Suprapubic skin (tissue), 4 donors: ENCODE measurements around the gene EGR4. TPM values are rescaled to one million over a fixed set of nuclear protein-coding genes. Genes with fewer than 3 reads are reported as not detected.

Source experiments
- DNase-seq, 2 donors: peaks; one replicate each; pipeline ENCODE4 v3.0.0-alpha.2; 2019; ENCODE audit warnings: low spot score in 2 of 2
- H3K27ac ChIP-seq: fragments of 200-600 bp; sonication (generic); one replicate; pipeline ENCODE4 v1.5.1; 2019
- H3K27me3 ChIP-seq: fragments of 200-600 bp; sonication (generic); one replicate; pipeline ENCODE4 v1.5.1; 2019
- H3K36me3 ChIP-seq: fragments of 200-600 bp; sonication (generic); one replicate; pipeline ENCODE4 v1.5.1; 2019
- H3K4me1 ChIP-seq: fragments of 200-600 bp; sonication (generic); one replicate; pipeline ENCODE4 v1.5.1; 2019
- H3K4me3 ChIP-seq: fragments of 200-600 bp; sonication (generic); one replicate; pipeline ENCODE4 v1.5.1; 2019; ENCODE audit warnings: mild to moderate bottlenecking
- H3K9me3 ChIP-seq: fragments of 200-600 bp; sonication (generic); one replicate; pipeline ENCODE4 v1.5.1; 2019
- EP300 ChIP-seq: sonication (generic); formaldehyde crosslinking; IDR thresholded peaks from one replicate; pipeline ENCODE4 v1.6.1; 2017; ENCODE audit warnings: antibody characterized with exemption
- POLR2A ChIP-seq, 2 donors: fragments of 450-650 bp; IDR thresholded peaks; one replicate each; pipeline ENCODE4 v1.6.1; 2017; ENCODE audit warnings: antibody characterized with exemption in 2 of 2, mild to moderate bottlenecking in 2 of 2, moderate library complexity in 2 of 2
- POLR2AphosphoS5 ChIP-seq, 3 donors: sonication (generic); formaldehyde crosslinking; IDR thresholded peaks; one replicate each; pipeline ENCODE4 v1.6.1; 2017; ENCODE audit warnings: antibody characterized with exemption in 3 of 3
- WGBS: methylation state at CpG from one replicate; pipeline ENCODE4 v1.1.5; 2018; 5-methylcytosine and 5-hydroxymethylcytosine counted together
- total RNA-seq, 4 donors: library from RNA; depleted of rRNA; stranded (reverse); fragments of >200 nt; gene quantifications; one replicate each; pipeline ENCODE4 v1.1.0, GENCODE V29; 2016
- TF ChIP-seq, protein P1 (sequence below), 2 donors: fragments of 200-600 bp in 1 of 2; fragments of 450-650 bp in 1 of 2; sonication (generic) in 1 of 2; IDR thresholded peaks; one replicate each; pipeline ENCODE4 v1.5.1; 2016 to 2019; ENCODE audit warnings: antibody characterized with exemption in 2 of 2, mild to moderate bottlenecking in 1 of 2, moderate library complexity in 1 of 2

Gene EGR4
- total RNA-seq: not detected

DNA sequence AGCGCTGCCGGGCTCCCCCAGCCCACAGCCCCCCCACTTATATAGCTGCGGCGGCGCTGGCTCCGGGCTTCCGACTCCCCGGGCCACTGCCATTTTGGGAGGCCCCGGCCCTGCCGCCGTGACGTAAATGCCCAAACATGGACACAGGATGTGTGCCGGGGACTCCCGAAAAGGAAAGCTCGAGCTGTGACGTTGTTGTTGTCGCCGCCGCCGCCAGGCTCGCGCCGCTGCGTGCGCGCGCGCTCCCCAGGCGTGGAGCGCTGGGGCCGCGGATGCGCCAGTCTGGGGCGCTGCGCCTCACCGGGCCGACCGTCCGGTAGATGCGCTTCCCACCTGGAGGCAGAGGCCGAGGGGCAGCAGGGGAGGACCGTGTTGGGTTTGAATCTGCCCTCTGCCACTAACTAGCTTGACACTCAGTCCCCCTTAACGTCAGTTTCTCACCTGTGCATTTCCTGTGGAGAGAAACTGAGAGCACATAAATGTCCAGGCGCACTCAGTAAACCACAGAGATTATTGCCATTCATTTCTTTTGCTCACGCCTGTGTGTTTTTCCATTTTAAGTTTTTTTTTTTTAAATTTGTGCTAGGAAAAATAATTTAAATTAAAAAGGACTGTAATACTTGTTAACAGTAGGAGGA is at the start of gene EGR4:
TSS of gene EGR4 (minus strand) at position 15 of the 638 bp plus-strand sequence. CDS start 231 bp downstream, outside the sequence.
- TF ChIP-seq POLR2AphosphoS5 (IDR thresholded peaks at IDR 0.05) (no peak), POLR2A (IDR thresholded peaks at IDR 0.05) (no peak), EP300 (no peak)
- TF ChIP-seq, protein P1, sequence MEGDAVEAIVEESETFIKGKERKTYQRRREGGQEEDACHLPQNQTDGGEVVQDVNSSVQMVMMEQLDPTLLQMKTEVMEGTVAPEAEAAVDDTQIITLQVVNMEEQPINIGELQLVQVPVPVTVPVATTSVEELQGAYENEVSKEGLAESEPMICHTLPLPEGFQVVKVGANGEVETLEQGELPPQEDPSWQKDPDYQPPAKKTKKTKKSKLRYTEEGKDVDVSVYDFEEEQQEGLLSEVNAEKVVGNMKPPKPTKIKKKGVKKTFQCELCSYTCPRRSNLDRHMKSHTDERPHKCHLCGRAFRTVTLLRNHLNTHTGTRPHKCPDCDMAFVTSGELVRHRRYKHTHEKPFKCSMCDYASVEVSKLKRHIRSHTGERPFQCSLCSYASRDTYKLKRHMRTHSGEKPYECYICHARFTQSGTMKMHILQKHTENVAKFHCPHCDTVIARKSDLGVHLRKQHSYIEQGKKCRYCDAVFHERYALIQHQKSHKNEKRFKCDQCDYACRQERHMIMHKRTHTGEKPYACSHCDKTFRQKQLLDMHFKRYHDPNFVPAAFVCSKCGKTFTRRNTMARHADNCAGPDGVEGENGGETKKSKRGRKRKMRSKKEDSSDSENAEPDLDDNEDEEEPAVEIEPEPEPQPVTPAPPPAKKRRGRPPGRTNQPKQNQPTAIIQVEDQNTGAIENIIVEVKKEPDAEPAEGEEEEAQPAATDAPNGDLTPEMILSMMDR (IDR thresholded peaks at IDR 0.05): no peak
- Histone ChIP-seq H3K27me3 (peaks cover 96% of the 10 kb centered on the region), H3K4me3 (peak within 1 kb of the TSS; percentile 53), H3K9me3 (no peaks in the 10 kb centered on the region), H3K36me3 (no peaks in the 10 kb centered on the region), H3K4me1 (peaks cover 30% of the 10 kb centered on the region), H3K27ac (no peak within 1 kb of the TSS)
- no peak for DNase-seq
- 12% methylated on average over 11 of the region's 45 CpGs for WGBS

DNA sequence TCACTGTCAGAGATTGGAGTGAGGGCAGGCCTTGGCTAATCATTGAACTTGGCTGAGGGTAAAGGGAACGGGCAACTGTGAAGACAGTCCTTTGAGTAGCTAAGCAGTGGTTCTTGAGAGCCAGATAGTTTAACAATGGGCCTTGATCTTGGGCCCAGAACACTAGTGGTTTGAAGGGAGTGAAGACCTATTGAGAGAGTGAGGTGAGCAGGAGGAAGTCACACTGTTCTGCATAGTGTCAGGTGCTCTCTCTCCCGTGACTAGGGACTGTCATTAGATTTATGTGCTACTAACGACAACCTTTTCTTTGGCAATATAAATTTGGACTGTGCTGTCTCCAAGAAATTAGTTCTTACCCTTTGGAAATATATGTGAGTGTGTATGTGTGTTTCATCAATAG is 47.7 kb upstream of the EGR4 start:
- 63% methylated on average over 3 of the region's 3 CpGs for WGBS
- no peak for DNase-seq
- Histone ChIP-seq H3K36me3 (no peaks in the 10 kb centered on the region), H3K27me3 (no peaks in the 10 kb centered on the region), H3K9me3 (no peaks in the 10 kb centered on the region), H3K4me3 (no peak overlapping the region), H3K4me1 (no peaks in the 10 kb centered on the region), H3K27ac (no peak overlapping the region)
- TF ChIP-seq, protein P1 (IDR thresholded peaks at IDR 0.05): no peak

DNA sequence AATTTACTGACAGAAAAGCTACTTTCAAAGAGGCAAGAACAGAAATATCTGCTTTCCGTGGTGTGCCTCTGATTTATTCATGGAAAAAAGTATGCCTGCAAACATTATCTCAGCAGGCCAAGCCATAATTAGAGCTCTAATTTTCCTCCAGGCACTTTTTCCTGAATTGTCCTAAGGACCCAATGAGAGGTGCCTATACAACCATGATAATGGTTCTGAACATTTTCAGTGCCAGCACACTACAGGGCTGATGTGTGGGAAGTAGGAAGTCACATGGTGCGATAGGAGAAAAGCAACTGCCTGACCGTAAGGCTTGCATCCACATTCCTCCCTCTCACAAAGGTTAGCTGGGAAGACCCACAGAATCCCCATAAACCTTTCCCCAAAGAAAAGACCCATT is 45.9 kb upstream of the EGR4 start:
- no peaks in the 10 kb centered on the region for H3K36me3 ChIP-seq
- H3K4me3 ChIP-seq: no peak overlapping the region
- WGBS: 52% methylated on average over 3 of the region's 3 CpGs
- TF ChIP-seq, protein P1 (IDR thresholded peaks at IDR 0.05): no peak
- TF ChIP-seq EP300 (no peak), POLR2AphosphoS5 (IDR thresholded peaks at IDR 0.05) (no peak), POLR2A (IDR thresholded peaks at IDR 0.05) (no peak)
- H3K4me1 ChIP-seq: no peaks in the 10 kb centered on the region
- H3K9me3 ChIP-seq: peaks cover 7% of the 10 kb centered on the region
- H3K27me3 ChIP-seq: no peaks in the 10 kb centered on the region
- no peak overlapping the region for H3K27ac ChIP-seq
- no peak for DNase-seq

DNA sequence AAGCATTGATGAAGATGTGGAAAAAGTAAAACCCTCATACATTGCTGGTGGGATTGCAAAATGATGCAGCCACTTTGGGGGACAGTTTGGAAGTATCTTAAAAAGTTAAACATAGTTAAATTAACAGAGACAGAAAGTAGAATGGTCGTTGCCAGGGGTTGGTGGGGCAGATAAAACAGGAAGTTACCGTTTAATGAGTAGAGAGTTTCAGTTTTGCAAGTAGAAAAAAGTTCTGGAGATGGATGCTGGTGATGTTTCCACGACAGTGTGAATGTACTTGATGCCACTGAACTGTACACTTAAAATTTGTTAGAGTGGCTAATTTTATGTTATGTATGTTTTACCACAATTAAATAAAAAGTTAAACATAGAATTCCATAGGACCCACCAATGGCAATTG is 44.5 kb upstream of the EGR4 start:
- H3K36me3 ChIP-seq: no peaks in the 10 kb centered on the region
- no peak for DNase-seq
- no peak overlapping the region for H3K27ac ChIP-seq
- TF ChIP-seq POLR2A (IDR thresholded peaks at IDR 0.05) (no peak), EP300 (no peak), POLR2AphosphoS5 (IDR thresholded peaks at IDR 0.05) (no peak)
- TF ChIP-seq, protein P1 (IDR thresholded peaks at IDR 0.05): no peak
- 29% methylated on average over 3 of the region's 3 CpGs for WGBS
- peaks cover 13% of the 10 kb centered on the region for H3K9me3 ChIP-seq
- no peak overlapping the region for H3K4me3 ChIP-seq
- H3K4me1 ChIP-seq: no peaks in the 10 kb centered on the region
- peaks cover 3% of the 10 kb centered on the region for H3K27me3 ChIP-seq

DNA sequence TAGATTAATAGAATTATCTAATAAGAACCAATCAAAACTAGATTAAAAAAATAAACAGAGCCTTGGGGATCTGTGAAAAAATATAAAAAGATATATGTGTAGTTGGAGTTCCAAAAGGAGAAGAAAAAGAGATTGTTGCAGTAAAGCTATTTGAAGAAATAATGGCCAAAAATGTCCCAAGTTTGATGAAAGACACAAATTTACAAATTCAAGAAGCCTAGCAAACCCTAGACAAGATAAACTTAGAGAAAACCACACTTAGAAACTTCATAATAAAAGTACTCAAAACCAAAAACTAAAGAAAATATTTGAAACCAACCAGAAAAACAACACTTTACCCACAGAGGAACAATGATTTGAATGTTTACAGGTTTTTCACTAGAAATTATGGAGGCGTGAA is 41.3 kb upstream of the EGR4 start:
- no peaks in the 10 kb centered on the region for H3K36me3 ChIP-seq
- H3K27me3 ChIP-seq: peaks cover 3% of the 10 kb centered on the region
- WGBS: 100% methylated on average over 1 of the region's 1 CpG
- no peaks in the 10 kb centered on the region for H3K4me1 ChIP-seq
- no peak for DNase-seq
- peaks cover 13% of the 10 kb centered on the region for H3K9me3 ChIP-seq
- no peak overlapping the region for H3K4me3 ChIP-seq
- TF ChIP-seq POLR2A (IDR thresholded peaks at IDR 0.05) (no peak), EP300 (no peak), POLR2AphosphoS5 (IDR thresholded peaks at IDR 0.05) (no peak)
- TF ChIP-seq, protein P1 (IDR thresholded peaks at IDR 0.05): no peak
- no peak overlapping the region for H3K27ac ChIP-seq
